HG03064 (cell line): Measurements from ENCODE around the gene HNRNPUL1.

Experiments
- ATAC-seq: cut with Tn5 transposase; IDR thresholded peaks from one replicate; pipeline ENCODE4 v1.9.1; 2021; ENCODE audit warnings: low read depth; ENCODE audit not compliant: unreplicated experiment

HNRNPUL1 gene

DNA sequence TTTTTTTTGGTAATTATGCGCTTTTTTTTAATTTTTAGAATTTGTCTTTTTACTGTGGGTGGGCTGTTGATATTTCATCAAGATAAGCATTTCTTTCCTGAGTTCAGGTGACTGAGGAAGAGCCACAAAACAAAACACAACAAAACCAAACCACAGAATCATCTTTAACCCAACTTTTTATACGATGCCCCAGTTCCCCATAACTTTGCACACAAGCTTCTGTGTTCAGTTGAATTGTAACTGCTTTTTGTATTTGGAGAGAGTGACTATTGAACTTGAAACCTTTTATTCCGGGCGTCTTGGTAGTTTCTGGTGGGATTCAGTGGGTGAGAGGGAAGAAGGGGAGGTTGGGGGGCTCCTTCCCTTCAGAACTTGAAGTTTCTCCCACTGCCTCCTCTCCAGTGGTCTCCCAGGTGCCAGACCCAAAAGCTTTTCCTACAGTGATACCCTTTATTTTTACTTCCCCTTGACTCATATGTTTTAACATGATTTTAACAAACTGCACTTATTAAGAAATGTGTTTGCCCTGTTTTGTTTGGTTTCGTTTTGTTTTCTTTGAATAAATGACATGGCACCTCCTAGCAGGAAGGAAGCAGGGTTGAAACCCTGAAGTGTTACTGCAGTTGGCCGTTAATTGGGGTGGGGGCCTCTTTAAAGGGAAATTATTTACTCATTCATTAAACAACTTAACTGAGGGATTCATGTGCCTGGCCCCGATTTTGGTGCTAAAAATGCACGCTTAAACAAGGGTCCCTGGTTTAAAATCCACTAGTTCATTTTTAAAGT lies 43.1 kb downstream of the HNRNPUL1 start:
- no peak for ATAC-seq

DNA sequence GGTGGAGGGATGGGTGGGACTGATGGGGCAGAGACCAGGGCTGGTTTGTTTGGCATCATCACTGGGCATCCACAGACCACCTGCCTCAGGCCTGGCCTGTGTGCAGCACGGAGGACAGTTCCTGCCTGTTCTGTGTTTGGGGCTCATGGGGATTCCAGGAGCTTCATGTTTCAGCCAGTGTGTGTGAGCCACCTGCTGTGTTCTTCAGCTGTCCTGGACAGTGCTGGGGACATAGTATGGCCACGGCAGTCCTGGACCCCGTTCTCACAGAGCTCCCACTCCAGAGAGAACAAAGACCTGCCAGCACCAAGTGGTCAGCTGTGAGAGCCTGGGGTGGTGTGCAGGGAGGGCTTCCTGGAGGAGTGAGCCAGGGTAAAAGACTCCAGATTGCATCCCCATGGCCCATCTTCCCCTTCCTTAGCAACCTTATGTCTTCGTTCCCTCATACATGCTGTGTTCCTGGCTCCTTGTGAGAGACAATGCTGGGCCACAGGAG lies 43.8 kb downstream of the HNRNPUL1 start:
- no peak for ATAC-seq

DNA sequence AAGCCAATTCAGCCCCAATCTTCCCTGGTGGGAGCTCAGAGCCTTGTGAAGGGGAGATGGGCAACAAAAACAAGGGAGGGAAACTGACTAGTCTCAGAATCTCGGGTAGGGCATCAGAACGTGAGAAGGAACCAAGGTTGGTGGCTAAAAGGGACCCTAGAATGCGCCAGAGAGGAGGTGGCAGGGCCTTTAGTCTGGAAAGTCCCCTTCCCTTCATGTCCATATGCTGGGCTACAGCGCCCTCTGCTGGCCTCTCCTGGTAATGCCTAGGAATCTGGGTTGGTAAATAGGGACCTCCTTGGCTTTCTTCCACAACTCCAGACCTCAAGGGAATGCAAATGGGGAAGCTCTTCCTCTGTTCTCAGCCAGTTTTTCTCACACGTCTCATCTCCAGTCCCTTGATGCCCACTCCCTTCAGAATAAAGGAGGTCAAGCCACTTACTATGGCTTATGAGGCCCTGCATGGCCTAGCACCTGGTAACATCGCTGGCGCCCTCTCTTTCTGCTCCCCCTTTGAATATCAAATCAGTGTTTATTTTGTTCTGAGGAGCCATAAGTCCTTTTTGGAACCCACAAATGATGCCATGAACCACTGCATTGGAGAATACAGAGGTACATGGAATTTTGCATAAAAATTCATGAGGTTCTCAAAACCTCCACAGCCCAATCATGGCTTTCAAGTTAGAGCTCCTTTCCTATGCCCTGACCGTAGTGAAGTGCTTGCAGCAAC lies 44.4 kb downstream of the HNRNPUL1 start:
- no peak for ATAC-seq

DNA sequence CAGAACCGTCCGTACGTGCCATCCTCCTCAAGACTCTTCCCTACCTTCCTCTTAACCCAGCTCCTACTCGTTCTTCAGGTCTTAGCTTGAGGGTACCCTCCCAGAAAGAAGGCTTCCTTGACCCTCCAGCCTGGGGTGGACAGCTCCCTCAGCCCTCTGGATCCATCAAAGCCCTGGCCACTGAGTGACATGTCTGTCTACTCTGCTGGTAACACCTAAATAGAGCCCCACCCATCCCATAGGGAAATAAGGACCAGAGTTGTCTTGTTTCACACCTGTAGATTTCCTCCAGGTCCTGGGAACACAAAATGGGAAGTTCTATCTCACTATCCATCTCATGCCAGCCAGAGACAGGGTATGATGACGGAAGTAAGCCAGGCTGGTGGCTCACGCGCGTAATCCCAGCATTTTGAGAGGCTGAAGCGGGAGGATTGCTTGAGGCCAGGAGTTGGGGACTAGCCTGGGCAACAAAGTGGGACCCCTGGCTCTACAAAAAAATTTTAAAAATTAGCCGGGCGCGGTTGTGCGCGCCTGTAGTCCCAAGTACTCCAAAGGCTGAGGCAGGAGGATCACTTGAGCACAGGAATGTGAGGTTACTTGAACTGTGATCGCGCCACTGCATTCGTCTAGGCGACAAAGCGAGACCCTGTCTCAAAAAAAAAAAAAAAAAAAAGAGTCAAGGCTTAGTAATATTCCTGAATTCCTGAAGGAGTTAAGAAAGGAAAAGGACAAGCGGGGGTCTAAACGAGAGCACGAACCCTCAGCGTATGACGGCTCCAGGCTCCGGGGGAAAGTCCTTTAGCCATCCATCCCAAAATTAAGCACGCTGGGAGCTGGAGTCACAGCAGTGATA lies 45.2 kb downstream of the HNRNPUL1 start:
- ATAC-seq, result no peak

DNA sequence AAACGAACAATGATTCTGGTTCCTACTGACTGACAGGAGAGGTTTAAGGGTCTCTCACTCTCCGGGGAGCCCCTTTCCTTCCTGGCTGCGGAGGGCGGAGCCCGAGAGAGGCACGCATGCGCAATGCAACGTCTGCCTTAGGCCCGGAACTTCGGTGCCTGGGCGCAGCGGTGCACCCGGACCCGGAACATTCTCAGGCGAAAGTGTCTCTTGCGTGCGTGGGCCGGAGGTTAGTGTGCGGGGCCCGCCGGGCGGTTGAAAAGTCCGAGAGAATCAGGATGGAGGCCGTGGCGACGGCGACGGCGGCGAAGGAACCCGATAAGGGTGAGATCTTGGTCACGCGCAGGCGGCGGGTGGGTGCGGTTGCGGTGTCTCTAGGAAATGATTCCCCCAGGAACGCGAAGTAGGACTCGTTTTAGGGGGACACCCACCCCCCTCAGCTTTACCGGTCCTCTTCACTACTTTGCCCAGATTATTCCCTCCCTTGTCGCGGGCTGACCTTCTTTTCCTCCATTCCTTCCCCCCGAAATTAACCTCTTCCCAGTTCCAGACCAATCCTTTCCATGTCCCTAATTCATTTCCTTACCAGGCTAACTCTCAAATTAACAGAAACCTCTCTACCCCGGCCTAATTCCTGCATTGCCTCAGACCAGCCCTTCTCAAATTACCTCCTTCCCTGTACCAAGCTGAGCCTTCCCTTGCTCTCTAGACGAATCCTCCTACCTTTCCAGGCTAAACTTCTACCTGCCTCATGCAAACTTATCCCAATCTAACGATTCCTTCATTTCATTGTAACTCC lies 46.1 kb downstream of the HNRNPUL1 start, which contains the start of gene CCDC97:
TSS of gene CCDC97 (plus strand) at position 140 of the 799 bp plus-strand sequence. CDS start at position 279, 139 bp downstream.
- peak; percentile 49 for ATAC-seq

DNA sequence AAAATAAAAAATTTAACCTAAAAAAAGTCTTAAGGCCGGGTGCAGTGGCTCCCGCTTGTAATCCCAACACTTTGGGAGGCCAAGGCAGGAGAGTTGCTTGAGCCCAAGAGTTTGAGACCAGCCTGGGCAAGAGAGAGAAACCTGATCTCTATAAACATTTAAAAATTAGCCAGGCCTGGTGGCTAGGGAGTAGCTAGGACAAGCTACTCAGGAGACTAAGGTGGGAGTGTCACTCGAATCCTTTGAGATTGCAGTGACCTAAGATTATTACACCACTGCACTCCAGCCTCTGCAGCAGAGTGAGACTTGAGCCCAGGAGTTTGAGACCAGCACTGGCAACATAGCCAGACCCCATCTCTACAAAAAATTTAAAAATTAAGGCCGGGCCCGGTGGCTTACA lies 46.9 kb downstream of the HNRNPUL1 start:
- no peak for ATAC-seq

DNA sequence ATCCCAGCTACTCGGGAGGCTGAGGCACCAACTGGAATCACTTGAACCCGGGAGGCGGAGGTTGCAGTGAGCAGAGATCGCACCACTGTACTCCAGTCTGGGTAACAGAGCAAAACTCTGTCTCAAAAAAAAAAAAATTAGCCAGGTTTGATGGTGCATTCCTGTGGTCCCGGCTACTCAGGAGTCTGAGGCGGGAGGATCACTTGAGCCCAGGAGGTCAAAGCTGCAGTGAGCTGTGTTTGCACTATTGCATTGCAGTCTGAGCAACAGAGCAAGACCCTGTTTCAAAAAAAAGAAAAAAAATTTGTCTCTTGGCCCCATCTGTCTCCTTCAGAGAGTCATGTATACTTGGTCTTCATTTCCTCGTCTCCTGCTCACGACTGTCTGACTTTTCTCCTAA lies 47.4 kb downstream of the HNRNPUL1 start:
- ATAC-seq, result no peak

DNA sequence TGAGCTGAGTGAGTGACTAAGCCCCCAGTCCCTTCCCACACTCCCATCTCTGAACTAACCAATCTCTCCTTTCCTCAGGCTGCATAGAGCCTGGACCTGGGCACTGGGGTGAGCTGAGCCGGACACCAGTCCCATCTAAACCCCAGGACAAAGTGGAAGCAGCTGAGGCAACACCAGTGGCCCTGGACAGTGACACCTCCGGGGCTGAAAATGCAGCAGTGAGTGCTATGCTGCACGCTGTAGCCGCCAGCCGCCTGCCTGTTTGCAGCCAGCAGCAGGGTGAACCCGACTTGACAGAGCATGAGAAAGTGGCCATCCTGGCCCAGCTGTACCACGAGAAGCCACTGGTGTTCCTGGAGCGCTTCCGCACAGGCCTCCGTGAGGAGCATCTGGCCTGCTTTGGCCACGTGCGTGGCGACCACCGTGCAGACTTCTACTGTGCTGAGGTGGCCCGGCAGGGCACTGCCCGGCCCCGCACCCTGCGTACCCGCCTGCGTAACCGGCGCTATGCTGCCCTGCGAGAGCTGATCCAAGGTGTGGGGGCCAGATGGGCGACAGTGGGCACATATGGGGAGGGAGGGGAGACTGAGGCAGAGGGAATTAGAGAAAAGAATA lies 52.2 kb downstream of the HNRNPUL1 start:
- no peak for ATAC-seq

DNA sequence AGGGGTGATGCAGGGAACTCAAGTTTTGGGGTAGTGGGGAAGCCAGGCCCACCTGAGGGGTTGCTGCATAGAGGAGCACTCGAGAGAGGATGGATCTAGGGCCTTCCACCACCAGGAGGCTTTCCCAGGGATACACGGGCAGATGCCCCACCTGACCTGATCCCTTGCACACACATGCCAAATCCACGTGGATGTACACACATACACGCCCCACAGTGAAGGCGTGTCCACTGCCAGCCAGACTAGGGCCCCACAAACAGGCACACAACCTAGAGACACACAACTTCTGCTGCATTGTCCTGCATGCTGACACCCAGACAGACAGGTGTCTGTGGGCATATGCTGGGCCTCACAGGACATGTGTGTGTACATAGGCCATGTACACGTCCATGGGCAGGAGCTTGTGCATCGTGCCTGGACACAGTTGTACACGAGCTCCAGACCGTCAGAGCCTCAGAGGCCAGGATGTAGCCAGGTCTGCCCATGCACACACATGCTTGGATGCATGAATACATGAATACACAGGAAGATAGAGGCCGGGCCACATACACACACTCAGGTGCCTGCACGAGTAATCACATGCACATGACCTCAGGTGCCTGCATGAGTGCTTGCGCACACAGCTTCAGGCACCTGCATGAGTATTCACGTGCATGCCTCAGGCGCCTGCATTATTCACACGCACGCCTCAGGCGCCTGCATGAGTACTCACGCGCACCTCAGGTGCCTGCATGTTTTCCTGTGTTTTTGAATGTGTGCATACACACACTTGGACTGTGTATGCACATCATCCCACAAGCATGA lies 54.7 kb downstream of the HNRNPUL1 start:
- ATAC-seq, result no peak

DNA sequence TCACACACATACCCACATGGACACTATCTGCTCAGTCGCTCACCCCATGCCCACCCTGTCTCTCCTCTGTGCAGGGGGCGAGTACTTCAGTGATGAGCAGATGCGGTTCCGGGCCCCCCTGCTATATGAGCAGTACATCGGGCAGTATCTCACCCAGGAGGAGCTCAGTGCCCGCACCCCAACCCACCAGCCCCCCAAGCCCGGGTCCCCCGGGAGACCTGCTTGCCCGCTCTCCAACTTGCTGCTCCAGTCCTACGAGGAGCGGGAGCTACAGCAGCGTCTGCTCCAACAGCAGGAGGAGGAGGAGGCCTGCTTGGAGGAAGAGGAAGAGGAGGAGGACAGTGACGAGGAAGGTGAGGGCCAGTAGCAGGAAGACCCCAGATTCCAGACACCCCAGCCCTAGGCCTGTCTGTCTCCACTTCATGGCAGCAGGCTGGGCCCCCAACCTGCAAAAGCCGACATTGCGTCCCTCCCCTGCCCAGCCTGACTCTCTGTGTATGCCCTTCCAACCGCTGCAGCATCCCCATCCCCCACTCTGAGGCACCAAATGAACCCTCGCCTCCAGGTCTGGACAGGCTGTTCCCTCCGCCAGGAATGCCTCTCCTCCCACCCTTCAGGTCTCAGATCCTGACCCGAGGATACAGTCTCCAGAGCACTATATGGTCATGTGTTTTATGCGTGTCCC lies 55.5 kb downstream of the HNRNPUL1 start:
- ATAC-seq, result no peak

DNA sequence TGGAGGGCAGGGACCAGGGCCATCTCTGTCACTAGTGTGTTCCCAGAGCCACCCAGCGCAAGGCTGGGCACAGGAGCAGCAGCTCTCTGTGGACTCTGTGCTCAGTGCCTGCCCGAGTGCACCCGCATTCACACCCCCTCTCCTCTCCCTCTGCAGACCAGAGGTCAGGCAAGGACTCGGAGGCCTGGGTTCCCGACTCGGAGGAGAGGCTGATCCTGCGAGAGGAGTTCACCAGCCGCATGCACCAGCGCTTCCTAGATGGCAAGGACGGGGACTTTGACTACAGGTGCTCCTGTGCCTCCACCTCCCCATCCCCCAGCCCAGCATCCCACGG lies 56.0 kb downstream of the HNRNPUL1 start:
- ATAC-seq, result no peak

DNA sequence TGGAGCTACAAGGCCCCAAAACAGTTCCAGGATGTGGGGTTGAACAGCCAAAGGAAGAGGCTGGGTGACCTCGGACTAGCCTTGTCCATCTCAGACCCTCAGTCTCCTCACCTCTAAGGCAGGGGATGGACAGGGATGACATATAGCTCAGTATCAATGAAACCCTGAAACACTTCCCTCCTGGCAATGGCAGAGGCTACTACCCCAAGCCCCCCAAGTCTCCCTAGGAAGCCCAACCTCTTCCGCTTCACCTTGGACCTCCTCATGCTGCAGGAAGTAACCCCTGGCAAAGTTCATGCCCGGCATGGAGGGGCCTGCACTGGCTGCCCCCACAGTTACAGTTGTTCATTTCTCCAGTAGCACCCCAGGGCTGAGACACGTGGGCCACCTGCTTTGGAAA lies 56.4 kb downstream of the HNRNPUL1 start:
- ATAC-seq, result no peak

DNA sequence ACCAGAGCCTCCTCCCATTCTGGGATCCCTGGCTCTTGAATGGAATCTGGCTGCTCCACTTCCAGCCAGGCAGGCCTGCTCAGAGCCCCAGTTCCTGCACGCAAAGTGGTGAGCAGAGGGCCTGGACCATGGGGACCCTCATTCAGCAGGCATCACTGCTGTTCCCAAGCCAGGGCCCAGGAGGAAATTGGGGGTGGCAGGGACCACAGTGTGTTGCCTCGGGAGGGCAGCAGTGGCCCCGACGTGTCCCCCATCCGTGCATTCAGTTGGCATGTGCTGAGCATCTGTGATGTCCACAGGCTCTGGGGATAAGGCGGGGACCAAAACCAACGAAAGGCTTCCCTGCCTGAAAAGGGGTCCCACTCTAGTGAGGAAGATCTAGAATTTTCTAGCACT lies 57.0 kb downstream of the HNRNPUL1 start:
- no peak for ATAC-seq

DNA sequence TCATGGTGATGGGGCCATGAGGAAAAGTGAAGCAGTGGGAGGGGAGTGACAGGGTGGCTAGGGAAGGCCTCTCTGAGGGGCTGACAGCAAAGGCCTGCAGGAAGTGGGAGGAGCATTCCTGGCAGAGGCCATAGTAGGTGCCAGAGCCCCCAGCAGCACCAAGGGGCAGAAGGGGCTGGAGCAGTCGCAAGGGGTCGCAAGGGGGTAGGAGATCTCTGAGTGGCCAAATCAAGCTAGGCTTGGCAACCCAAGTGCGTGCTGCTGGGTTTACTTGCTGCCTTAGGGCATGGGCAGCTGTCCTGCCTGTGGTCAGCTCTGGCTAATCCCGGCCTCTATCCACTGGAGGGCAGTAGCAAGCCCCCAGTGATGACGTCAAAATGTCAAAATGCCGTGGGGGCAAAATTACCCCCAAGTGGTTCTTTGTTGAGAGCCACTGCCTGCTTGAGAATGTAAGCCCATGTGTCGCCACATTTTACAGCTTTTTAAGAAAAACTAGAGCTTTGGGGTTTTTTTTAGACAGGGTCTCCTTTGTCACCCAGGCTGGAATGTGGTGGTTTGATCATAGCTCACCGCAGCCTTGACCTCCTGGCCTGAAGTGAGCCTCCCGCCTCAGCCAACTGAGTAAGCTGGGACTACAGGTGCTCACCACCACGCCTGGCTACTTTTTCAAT lies 57.6 kb downstream of the HNRNPUL1 start:
- ATAC-seq, result no peak

DNA sequence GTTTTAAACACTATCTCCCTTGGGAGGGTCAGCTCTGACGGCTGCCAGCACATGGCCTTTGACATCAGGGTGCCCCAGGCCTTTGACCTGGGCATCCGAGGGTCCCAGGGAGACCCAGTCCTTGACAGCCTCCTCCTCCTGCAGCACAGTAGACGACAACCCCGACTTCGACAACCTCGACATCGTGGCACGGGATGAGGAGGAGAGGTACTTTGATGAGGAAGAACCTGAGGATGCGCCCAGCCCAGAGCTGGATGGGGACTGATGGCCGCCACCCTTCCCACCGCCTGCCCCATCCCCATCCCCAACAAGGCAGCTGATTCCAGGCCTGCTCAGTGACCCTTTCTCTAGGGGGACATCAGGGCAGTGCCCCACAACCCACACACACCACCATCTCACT lies 58.3 kb downstream of the HNRNPUL1 start:
- ATAC-seq, result no peak

DNA sequence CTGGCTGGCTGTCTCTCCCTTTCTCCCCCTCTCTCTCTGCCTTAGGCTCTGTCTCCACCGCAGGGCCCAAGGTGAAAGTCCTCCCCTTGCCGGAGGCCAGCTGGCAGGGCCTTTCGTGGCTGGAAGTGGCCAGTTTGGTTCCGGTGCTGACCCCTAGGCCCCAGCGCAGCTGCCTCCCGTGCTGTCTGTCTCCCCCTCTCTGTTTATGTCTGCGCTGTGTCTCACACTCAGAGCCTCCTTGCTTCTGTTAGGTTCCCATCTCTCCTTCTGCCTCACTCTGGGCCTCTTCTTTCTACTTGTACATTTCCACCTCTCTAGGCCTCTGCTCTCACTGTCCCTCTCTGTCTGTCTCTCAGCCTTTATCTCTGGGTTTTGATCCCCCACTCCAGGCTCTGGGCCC lies 58.9 kb downstream of the HNRNPUL1 start:
- ATAC-seq, result no peak

DNA sequence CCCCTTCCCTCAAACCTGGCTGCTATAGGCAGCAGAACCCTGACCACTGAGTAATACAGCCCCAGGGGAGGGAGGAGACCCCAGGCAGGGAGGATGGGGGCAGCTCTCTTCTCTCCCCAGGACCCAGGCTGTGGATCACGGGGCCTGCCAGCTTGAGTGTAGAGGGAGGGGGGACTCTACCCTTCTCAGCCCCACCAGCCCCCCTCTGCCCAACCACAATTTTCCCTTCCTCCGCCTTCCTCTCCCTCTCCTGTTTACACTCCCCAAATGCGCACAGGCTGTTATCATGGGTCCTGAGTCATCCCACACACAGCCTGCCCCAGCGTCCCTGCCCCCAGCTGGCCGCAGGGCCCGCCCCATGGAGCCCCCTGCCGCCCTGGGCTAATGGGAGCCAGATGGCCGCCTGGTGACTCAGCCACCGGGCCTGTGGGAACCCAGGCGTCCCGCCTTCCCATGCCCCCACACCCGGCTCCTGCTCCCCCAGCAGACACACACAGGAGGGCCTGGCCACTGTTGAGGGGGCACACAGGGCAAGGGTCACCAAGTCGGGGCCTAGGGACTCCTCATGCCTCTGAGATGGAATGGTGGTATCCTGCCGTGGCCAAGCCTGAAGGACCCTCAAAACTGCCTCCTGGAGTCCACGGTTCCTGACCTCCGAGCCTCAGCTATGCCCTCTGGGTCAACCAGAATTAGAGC lies 59.4 kb downstream of the HNRNPUL1 start:
- no peak for ATAC-seq
